ENCODE results near the gene DAPK1. TPM values are rescaled to one million over a fixed set of nuclear protein-coding genes. Genes with fewer than 3 reads are reported as not detected.

Gene DAPK1
- total RNA-seq, 1 donor from 2014 or later: 196 TPM

DNA sequence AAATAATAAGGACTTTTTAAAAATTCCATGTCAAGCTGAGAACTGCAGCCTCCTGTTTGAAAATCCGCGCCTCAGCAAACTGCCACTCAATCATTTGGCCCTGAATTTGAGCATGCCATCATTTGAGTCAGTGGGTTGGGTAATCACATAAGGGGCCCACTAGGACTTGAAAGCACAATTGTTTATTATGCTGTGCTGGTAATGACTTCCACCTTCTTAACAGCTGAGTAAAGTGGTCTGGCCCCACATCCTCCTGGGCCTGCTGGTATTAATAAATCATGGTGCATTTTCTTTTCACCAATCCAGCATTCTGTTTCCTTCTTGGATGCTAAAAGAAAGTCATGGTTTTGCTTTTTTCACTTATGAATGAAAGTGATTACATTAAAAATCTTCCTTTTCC lies 125.3 kb downstream of the DAPK1 start:
- Histone ChIP-seq H3K27me3 (ENCODE audit: low read depth) (no peaks in the 10 kb centered on the region), H3K27ac (no peak overlapping the region), H3K4me3 (no peak overlapping the region), H3K36me3 (peaks cover 26% of the 10 kb centered on the region), H3K9me3 (no peaks in the 10 kb centered on the region), H3K4me1 (peaks cover 15% of the 10 kb centered on the region)
- no peak for TF ChIP-seq CTCF (IDR thresholded peaks at IDR 0.05)
- no peak for DNase-seq
- intact Hi-C loops (cut with DNase I): no loop called here
- no peak for ATAC-seq

DNA sequence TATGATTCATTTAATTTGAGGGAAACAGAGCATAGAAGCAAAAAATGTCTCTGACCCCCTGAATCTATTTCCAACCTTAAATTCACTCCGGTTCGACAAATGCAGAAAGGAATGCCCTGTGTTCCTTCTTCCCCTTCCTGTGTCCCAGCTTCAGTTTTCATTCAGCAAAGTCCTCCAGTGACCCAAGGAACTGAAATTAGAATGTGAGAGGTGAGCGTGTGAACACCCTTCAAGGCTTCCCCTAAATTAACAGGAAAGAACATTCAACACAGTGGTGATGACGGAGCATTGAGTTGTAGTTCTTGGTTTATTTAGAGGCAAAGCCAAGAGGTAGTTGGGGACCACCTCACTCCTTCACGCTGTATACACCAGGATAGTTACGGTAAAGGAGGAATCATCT lies 130.7 kb downstream of the DAPK1 start:
- TF ChIP-seq CTCF (IDR thresholded peaks at IDR 0.05): no peak
- H3K27me3 ChIP-seq (ENCODE audit: low read depth): no peaks in the 10 kb centered on the region
- H3K4me1 ChIP-seq: peaks cover 14% of the 10 kb centered on the region
- ATAC-seq (no peak), DNase-seq (no peak)
- no peak overlapping the region for H3K27ac ChIP-seq
- H3K36me3 ChIP-seq: peaks cover 24% of the 10 kb centered on the region
- H3K4me3 ChIP-seq: no peak overlapping the region
- no peaks in the 10 kb centered on the region for H3K9me3 ChIP-seq
- intact Hi-C loops (cut with DNase I): no loop called here

GRCh38 chr9:87629104-87629503 lies 131.4 kb downstream of the DAPK1 start:
- TF ChIP-seq CTCF (IDR thresholded peaks at IDR 0.05): no peak
- intact Hi-C loops (cut with DNase I): no loop called here

DNA sequence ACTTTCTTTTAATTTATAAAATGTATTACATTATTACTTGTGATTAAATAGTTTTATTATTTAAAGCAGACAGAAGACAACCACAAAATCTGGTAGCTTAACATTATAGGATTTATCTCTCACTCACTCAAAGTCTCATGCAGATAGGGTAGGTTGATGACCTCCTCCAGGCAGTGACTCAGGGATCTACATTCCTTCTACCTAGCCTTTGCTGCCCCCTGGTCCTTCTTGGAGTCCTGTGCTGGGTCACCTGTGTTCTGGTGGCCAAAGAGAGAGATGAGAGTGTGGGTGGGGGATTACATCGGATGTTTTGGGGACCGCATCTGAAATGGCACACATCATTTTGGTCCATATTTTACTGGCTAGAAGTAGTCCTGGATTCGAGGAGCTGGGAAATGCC lies 132.6 kb downstream of the DAPK1 start:
- Histone ChIP-seq H3K27me3 (ENCODE audit: low read depth) (no peaks in the 10 kb centered on the region), H3K4me3 (no peak overlapping the region), H3K27ac (no peak overlapping the region), H3K4me1 (peaks cover 14% of the 10 kb centered on the region), H3K9me3 (no peaks in the 10 kb centered on the region), H3K36me3 (peaks cover 21% of the 10 kb centered on the region)
- intact Hi-C loops (cut with DNase I): no loop called here
- DNase-seq (no peak), ATAC-seq (no peak)
- no peak for TF ChIP-seq CTCF (IDR thresholded peaks at IDR 0.05)

More at GRCh38 chr9:87629104-87629503, 131.4 kb downstream of the DAPK1 start:
- peaks cover 20% of the 10 kb centered on the region for H3K36me3 ChIP-seq
- no peak overlapping the region for H3K4me3 ChIP-seq
- no peak for ATAC-seq
- DNase-seq: no peak
- H3K27me3 ChIP-seq (ENCODE audit: low read depth): no peaks in the 10 kb centered on the region
- no peaks in the 10 kb centered on the region for H3K9me3 ChIP-seq
- no peak overlapping the region for H3K27ac ChIP-seq
- H3K4me1 ChIP-seq: peaks cover 14% of the 10 kb centered on the region

DNA sequence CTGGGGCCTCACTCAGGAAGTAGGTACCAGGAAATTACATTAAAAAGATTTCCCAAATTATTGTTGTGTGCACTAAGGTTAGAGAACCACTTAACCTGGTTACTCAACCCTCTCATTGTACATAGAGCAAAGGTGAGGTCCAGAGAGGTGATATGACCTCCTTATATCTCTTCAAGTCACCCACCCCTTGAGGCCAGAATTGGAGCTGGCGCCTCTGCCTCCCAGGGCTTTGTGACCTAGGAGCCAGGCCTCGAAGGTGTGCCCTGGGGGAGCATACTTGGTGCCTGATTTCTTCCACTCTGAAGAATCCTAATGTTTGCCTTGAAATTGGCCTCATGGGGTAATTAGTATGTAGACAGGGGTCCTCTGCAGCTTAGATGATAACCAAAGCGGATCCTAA lies 133.2 kb downstream of the DAPK1 start:
- ATAC-seq (peak in 1 of 2 donors; percentile 35), DNase-seq (no peak)
- Histone ChIP-seq H3K27ac (no peak overlapping the region), H3K9me3 (no peaks in the 10 kb centered on the region), H3K4me3 (no peak overlapping the region), H3K27me3 (ENCODE audit: low read depth) (no peaks in the 10 kb centered on the region), H3K36me3 (peaks cover 18% of the 10 kb centered on the region), H3K4me1 (peaks cover 14% of the 10 kb centered on the region)
- TF ChIP-seq CTCF (IDR thresholded peaks at IDR 0.05): no peak
- intact Hi-C loops (cut with DNase I): no loop called here
